ENCODE data around the gene EDN1.

EDN1 gene

DNA sequence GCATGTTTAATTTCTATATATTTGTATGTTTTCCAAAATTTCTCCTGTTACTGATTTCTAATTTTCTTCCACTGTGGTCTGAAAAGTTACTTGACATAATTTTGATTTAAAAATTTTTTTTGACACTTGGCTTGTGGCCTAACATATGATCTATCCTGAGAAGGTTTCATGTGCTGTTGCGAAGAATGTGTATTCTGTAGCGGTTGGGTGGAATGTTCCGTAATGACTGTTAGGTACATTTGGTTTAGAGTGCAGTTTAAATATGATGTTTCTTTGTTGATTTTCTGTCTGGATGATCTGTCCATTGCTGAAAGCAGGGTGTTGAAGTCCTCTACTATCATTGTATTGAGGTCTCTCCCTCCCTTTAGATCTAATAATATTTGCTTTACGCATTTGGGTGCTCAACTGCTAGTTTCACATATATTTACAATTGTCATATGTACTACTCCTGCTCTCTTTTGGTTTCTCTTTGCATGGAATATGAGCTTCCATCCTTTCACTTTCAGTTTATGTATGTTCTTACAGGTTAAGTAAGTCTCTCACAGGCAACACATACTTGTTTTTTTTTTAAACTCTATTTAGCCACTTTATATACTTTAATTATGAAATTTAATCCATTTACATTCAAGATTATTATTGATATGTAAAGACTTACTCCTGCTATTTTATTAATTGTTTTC lies 19.5 kb upstream of the EDN1 start:
- FAIRE-seq, result no peak

DNA sequence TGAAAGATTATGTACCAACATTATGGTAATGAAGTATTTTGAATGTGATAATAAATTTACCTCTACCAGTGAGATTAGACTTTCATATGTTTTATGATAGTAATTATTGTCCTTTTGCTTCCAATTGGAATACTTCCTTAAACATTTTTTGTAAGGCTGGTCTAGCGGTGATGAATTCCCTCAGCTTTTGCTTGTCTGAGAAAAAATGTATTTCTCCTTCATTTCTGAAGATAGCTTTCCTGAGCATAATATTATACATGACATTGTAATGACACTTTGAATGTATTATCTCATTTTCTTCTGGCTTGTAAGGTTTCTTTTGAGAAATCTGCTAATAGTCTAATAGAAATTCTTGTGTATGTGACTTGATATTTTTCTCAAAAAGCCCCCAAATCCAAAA lies 18.6 kb upstream of the EDN1 start:
- no peak for FAIRE-seq

DNA sequence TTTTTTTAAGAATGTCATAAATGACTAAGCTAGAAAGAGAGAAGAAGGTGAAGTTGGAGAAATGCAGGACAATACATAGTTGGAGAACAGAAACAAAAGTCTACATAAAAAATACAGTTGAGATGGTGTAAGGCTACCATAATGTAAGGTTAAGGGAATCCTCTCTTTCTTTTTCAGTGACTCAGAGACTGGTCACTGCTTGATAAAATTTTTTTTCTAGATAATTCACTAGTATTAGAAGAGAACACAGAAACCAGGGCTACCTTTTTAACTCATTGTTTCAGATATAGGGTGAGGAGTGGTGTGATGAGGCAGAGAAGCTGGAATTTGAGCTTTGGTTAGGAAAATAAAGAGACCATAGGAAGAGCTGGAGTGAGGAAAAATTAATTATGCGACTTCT lies 18.2 kb upstream of the EDN1 start:
- no peak for FAIRE-seq

DNA sequence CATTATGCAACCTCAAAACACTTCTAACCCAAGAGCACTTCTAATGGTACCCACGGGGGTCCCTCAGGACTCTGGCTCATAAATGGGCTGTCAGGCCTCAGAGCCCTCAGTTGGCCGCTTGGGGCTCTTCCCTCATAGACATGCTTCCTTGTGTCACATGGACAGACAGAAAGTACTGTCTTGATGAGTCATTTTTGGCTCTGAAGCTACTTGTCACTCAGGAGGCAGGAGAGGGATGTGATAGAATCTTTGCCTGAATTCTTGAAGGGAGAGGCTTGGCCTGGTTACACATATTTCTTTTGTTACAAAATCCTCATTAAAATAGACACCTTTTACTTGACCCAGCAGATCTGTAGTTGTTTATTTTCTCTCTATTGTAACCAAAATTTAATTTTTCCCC lies 15.1 kb upstream of the EDN1 start:
- no peak for FAIRE-seq

DNA sequence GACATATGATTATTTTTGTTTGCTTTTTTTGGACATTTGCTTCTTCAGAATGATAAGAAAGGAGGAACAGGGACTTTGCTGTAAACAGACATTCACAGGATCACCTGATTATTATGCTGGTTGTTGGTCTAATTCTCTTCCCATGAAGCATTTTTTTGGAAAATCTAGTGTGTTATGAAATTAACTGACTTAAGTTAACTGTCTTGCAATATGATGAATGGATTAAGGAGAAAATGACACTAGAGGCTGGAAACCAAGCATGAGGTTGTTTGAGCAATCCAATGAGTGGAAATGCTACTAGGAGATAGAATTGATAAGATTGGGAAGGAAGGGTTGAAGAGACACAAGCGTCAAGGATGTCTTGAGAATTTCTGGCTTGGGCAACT lies 13.2 kb upstream of the EDN1 start:
- FAIRE-seq, result no peak

DNA sequence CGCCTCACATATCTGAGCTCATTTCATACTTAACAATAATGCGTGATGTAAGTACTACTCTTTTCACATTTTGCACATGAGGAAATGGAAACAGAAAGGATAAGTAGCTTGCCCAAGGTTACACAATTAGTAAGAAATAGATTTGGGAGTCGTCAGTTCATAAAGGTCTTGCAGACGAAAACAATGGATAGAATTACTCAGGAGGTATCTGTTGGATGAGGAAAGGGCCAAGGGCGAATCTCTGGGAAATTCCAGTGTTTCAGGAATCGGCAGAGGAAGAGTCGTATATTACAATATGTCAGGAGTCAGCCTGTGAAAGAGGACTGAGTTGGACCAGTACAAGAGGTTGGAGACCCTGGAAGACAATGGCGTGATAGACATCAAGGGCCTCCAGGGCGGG lies 12.8 kb upstream of the EDN1 start:
- FAIRE-seq, result no peak

DNA sequence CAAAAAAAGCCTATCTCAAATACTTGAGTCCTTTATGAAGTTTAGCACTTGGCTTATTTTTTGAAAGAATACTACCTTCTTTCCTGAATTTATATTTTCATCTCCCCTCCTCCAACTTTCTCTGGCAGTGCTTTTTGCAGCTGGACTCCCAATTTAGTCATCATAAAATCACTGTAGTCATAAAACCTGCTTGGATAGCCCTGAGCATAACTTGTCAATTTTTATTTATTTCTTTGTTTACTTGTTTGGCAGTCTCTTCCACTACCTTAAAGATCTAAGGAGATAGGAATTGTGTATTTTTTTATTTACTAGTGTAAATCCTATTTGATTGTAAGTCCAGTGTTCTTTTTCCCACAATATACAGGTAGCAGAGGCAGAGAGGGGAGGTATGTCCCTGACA lies 11.2 kb upstream of the EDN1 start:
- no peak for FAIRE-seq

DNA sequence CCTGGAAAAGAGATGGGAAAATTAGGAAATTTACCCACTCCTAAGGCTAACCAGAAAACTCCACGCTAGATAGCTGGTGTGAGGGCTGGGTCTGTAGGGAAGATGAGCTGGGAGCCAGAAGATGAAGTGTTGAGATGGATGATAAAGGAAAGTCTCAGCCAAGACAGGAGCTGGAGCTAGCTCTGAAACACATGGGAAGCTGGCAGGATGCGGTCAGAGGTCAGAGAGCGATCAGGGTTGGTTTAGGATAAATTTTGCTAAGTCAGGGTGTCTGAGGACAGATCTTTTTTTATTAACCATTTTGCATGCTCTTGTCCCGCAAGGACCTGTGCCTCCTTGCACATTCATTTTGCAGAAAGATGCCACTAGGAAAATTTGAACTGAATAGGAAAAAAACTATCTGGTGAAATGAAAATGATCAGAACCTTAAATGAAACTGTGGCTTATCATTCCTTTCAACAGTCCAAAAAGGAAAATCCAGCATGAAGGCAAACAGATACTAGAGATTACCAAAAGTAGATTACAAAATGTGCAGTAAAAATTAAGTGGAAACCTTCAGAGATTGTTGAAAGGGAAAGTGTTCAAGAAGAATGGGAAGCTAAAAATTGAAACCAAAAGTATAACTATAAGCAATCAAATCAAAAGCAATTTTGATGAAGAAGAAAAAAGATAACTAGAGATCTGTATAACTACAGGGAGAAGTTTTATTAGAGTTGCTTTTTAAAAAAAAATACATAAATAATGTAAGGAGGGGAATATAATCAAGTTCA lies 10.7 kb upstream of the EDN1 start:
- no peak for FAIRE-seq

DNA sequence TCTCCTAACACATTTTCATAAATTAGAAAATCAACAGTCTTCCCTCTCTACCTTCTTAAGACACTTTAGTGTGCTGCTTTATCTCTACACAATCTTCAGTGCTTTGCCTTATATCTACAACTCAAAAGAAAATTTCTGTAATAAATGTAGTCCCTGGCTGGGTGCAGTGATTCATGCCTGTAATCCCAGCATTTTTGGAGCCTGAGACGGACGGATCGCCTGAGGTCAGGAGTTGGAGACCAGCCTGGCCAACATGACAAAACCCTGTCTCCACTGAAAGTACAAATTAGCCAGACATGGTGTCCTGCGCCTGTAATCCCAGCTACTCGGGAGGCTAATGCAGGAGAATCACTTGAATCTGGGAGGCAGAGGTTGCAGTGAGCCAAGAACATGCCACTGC lies 9.7 kb upstream of the EDN1 start:
- FAIRE-seq, result no peak

DNA sequence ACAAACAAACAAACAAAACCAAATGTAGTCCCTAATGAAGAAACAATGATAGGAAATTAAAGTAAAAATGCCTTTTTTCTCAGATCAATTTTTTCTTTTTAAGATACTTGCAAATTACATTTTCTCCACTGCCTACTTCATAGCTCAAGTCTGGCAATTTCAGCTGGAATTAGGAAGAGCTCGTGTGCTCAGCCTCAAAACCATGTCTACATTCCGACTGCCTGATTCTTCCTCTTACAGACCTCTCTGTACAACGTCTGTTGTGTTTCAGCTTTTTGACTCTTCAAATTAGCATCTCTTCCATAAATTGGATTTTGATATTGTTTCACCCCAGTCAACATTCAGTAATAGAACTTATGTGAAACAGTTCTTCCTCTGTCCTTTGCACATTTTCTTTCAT lies 9.3 kb upstream of the EDN1 start:
- no peak for FAIRE-seq

DNA sequence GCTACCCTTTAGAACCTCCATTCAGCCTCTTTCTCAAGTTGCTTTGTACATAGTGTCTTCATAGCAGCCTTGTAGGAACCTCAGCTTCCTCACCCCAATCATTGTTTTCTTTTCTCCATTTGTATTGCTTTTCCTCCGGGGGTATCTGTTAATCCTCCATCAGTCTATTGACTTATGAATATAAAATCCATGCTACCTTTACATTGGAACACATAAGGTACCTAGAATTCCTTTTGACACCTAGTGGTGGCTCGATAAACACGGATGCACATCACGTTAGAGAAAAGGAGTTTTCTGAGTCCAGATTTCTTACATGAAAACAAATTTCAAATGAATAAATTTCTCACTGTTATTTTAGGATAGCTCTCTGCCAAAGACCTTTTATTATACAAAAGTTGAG lies 6.3 kb upstream of the EDN1 start:
- no peak for FAIRE-seq

DNA sequence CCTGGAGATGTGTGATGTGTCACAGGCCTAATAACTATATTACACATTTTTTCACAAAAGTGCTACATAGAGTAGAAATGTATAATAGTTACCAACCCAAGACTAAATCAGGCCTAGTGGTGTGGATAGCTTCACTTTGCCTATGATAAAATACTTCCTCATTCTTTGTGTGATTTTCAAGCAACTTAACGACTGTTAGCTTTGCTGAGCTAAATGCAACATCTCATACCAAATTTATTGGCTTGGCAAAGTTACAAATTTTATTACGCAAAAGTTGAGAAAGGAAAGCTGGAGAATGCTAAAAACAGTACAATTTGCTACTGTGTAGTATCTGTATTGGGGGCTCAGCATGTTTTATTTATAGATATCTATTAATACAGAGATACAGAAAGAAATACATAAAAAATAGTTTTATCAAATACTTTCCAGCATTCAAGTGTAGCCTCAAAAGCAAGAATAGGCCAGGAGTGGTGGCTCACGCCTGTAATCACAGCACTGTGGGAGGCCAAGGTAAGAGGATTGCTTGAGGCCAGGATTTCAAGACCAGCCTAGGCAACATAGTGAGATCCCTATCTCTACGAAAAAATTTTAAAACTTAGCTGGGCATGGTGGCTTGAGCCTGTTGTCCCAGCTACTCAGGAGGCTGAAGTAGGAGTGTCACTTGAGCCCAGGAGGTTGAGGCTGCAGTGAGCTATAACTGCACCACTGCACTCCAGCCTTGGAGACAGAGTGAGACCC lies 3.6 kb upstream of the EDN1 start:
- FAIRE-seq, result no peak

DNA sequence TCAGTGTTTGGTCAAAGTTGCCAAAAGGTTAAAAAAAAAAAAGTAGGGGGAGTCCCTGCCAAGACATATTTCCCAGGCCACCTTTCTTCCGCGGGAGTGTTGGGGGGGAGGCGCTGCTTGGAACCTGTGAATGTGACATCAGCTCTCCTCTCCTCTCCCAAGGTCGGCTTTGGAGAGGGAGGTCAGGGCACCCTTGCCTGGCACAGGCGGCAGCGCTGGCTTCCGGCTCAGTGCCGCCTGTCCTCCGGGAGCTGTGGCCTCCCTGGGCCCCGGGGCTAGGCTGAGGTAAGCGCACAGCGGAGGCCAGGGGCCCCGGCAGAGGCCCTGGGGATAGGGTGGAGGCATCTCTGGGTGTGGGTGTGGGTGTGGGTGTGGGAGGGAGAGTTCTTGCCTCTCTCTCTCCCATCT lies 1.9 kb upstream of the EDN1 start:
- FAIRE-seq, result no peak

DNA sequence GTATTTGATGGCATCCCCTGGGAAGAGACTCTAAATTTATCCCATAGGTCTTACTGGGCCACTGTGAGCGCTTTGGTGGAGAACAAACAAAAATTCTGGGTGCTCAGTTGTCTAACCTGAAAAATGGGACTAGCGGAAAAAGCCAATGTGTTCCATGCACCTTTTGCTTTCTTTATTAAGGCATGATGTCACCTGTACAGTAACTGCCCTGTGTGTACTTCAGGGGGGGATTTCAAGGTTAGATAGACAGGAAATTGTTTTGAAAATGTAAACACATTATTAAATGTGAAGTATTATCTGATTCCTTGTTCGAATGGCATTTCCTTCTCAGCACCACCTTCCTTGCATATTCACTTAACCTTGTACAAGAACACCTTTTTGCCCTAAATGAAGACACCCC lies 1.2 kb upstream of the EDN1 start:
- FAIRE-seq, result no peak

DNA sequence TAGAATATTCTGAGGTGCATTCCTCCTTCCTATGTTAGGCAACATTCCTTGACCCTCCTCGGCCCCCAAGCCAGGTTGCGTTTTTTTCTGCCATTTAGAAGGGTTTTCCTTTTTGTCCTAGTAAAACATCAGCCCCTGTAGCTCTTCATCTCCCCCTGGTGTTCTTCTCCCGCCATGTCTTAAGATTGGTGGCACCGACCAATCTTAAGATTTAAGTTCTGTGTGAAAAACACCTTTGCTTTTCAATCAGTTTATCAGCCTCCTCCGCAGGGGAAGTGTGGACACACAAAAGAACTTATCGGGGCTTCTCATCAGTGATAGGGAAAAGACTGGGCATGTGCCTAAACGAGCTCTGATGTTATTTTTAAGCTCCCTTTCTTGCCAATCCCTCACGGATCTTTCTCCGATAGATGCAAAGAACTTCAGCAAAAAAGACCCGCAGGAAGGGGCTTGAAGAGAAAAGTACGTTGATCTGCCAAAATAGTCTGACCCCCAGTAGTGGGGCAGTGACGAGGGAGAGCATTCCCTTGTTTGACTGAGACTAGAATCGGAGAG lies 719 bp upstream of the EDN1 start:
- FAIRE-seq, result no peak

DNA sequence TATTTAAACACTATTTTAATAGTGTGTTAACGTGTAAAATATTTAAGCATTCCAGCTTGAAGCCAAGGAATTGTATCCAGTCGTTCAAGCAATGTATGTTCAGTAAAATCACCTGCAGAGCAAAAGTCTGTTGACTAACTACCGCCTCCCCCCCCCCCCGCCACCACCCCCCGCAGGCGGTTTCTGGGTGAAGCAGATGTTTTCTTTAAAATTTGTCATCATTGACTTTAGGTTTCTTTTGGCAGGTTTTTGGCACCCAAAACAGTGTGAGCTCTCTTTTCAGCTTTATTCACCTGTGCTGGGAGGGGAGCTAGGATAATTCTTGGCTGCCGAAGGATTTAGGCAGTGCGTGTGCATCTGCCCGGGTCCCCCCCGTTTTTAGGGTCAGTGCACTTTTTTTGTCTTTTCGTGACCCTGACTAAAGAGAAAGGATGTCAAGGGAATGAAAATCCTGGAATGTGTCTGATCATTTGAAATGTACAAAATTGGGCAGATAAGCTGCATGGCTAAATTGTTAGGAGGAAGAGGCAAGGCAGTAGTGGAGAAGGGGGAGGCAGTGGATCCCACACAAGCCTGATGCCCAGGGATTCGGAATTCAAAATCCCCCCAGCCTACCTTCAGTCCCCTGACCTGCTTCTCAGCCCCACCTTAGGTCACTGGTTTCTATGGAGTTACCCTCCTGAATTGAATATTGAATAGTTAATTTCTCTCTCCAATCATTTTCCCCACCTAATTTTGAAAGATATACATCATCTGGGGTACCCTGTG lies 1.1 kb downstream of the EDN1 start:
- no peak for FAIRE-seq

DNA sequence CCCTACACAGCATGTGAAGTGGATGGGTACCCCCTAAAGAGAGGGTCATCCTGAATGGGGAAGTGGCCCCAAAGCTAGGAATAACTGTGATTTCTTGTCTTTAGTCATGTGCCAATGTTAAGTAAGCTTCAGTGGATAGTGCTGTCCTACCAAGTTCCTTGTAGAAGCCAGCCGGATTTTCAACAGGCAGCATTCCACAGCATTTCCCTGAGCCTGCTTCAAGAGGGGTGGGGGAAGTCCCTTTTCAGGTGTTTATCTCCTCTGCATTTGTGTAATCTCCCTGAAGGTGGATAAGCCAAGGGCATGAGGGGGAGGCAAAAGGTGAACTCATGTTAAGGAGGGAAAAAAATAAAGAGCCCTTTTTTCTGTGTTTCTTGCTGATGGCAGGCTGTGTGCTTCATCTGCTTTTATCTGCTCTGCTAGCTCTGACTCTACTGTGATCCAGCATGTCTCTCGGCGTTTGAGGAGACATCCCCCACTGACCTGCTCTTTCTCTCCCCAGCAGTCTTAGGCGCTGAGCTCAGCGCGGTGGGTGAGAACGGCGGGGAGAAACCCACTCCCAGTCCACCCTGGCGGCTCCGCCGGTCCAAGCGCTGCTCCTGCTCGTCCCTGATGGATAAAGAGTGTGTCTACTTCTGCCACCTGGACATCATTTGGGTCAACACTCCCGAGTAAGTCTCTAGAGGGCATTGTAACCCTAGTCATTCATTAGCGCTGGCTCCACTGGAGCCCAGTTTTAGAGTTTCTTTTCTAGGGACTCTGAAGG lies 1.9 kb downstream of the EDN1 start:
- no peak for FAIRE-seq

DNA sequence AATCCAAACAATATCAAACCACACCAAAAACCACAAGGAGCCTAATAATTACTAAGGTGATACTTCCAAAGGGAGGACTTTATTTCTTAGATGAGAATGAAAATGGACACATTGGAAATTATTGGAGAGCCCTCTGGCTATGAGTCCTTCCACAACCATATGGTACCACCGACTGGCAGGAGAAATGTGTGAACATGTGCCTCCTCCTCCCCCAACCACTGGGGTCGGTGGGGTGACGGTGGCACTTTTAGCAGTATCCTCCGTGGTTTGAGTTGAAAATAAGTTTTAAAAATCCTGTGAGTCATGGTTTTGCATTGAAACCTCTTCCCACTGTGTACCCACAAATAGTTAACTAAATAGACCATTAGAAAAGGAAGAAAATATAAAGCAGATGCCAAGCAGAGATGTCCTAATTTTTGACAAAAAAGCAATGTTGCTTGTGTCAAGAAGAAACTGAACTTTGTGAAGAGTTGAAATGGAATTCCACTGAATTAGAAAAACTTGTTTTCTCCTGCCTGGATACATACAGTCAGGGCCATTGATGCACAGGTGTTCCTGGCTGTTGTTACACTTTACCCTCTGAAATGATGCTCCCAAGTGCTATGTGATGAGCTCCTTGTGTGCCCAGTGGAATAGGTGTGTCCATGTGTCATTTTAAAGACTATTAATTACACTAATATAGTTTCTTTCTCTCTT lies 3.2 kb downstream of the EDN1 start:
- no peak for FAIRE-seq

DNA sequence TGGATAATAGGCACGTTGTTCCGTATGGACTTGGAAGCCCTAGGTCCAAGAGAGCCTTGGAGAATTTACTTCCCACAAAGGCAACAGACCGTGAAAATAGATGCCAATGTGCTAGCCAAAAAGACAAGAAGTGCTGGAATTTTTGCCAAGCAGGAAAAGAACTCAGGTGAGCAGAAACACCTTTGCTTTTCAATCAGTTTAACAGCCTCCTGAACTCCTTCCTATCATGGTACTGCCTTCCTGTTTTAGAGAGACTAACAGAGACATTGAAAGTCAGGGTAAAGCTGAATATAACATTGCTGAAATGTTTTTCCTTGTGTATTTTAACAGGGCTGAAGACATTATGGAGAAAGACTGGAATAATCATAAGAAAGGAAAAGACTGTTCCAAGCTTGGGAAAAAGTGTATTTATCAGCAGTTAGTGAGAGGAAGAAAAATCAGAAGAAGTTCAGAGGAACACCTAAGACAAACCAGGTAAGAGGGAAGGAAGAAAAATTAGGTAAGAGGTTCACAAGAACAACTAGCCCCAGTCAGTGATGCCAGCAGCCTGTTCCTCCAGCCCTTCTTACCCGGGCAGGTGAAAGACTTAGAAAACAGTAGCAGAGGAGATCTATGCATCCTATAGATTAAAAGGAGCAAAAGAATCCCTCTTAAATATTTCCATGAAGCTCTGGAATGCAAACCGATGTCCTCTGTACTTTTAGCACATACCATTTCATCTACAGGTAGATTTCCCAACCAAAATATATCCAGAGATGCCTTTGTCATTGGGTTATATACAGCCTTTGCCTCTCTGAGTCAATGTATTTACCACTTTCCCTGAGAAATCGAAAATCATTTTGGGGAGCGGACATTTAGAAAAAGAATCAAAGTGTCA lies 4.0 kb downstream of the EDN1 start:
- FAIRE-seq, result no peak

DNA sequence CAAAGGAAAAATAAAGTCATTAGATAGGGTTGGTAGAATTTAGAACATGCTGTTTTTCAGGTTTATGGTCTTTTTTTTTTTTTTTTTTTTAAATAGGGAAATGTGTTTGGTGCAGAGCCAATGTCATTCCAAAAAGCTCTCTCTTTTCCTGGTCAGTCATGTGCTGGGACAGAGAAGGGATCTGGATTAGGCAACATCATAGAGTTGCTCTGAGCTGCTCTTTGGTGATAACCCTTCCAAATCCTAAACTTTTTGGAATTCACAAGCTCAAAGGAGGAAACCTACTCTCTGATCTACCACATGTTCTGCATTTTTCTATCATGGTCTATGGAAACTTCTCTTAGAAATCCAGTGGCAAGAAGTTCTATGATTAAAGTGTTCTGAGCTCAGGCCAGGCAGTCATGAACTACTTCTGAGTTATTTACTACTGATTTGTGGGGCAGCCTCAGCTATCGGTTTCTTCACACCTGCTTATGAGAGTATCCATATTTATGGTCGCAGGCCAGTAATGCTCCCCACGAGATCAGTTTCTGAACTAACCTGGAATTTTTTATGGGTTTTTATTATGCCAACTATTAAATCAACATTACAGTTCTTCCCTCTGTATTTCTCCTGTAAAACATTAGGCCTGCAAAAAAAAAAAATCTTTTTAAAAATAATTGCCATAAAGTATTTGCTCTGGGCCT lies 4.8 kb downstream of the EDN1 start:
- FAIRE-seq, result no peak

All from endometrium (tissue), 2 donors.